Kidney epithelial cell (primary cell): ENCODE measurements around the gene ZNF3. TPM values are rescaled to one million over a fixed set of nuclear protein-coding genes. Genes with fewer than 3 reads are reported as not detected.

ENCODE experiments used
- DNase-seq: peaks from one replicate; pipeline ENCODE4 v3.0.0-alpha.2; 2010; ENCODE audit warnings: low read depth
- H3K27me3 ChIP-seq: 2 replicates; pipeline ENCODE4 v1.6.0; 2011; ENCODE audit warnings: low read length; ENCODE audit not compliant: control insufficient read depth, insufficient read depth
- H3K36me3 ChIP-seq: 2 replicates; pipeline ENCODE4 v1.5.1; 2011; ENCODE audit warnings: low read length; ENCODE audit not compliant: control insufficient read depth, insufficient read depth
- H3K4me3 ChIP-seq: 2 replicates; pipeline ENCODE4 v1.5.1; 2011; ENCODE audit warnings: low read depth, mild to moderate bottlenecking, control low read depth, low read length
- total RNA-seq: library from RNA; depleted of rRNA; stranded (reverse); fragments of >200 nt; gene quantifications from 2 replicates; pipeline ENCODE4 v1.2.3, GENCODE V29; 2015
- TF ChIP-seq, protein P1 (sequence below): IDR thresholded peaks from 2 replicates; pipeline ENCODE4 v1.5.1; 2011; ENCODE audit warnings: mild to moderate bottlenecking, moderate library complexity, low read length, control low read depth, inconsistent platforms; ENCODE audit not compliant: insufficient read depth, poor library complexity, severe bottlenecking

ZNF3 gene
- total RNA-seq, 1 donor from 2014 or later, result 44.9 TPM

DNA sequence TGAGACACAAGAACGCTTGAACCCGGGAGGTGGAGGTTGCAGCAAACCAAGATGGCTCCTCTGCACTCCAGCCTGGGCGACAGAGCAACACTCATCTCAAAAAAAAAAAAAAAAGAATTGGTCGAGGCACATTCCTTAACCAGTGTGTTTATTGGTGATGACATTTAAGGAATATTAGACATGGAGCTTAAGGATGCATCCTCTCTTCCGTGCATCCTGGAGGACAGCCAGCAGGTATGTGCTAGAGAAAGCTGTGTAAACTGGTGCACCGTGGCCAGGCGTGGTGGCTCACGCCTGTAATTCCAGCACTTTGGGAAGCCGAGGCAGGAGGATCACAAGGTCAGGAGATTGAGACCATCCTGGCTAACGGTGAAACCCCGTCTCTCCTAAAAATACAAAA lies 54.3 kb downstream of the ZNF3 start:
- TF ChIP-seq, protein P1, sequence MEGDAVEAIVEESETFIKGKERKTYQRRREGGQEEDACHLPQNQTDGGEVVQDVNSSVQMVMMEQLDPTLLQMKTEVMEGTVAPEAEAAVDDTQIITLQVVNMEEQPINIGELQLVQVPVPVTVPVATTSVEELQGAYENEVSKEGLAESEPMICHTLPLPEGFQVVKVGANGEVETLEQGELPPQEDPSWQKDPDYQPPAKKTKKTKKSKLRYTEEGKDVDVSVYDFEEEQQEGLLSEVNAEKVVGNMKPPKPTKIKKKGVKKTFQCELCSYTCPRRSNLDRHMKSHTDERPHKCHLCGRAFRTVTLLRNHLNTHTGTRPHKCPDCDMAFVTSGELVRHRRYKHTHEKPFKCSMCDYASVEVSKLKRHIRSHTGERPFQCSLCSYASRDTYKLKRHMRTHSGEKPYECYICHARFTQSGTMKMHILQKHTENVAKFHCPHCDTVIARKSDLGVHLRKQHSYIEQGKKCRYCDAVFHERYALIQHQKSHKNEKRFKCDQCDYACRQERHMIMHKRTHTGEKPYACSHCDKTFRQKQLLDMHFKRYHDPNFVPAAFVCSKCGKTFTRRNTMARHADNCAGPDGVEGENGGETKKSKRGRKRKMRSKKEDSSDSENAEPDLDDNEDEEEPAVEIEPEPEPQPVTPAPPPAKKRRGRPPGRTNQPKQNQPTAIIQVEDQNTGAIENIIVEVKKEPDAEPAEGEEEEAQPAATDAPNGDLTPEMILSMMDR, result no peak
- DNase-seq, result no peak
- H3K36me3 ChIP-seq, result peaks cover 3% of the 10 kb centered on the region
- H3K27me3 ChIP-seq, result no peaks in the 10 kb centered on the region
- H3K4me3 ChIP-seq, result no peak overlapping the region

DNA sequence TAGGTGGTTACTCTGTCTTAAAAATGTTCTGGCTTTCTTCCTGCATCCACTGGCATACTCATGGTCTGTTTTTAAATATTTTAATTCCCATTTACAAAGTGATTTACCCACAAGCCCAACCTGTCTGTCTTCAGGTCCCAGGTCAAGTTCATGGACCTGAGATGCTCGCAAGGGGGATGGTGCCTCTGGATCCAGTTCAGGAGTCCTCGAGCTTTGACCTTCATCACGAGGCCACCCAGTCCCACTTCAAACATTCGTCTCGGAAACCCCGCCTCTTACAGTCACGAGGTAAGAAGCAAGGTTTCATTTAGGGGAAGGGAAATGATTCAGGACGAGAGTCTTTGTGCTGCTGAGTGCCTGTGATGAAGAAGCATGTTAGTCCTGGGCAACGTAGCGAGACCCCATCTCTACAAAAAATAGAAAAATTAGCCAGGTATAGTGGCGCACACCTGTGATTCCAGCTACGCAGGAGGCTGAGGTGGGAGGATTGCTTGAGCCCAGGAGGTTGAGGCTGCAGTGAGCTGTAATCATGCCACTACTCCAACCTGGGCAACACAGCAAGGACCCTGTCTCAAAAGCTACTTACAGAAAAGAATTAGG lies 57.4 kb downstream of the ZNF3 start:
- DNase-seq, result no peak
- H3K36me3 ChIP-seq, result peaks cover 3% of the 10 kb centered on the region
- no peaks in the 10 kb centered on the region for H3K27me3 ChIP-seq
- TF ChIP-seq, protein P1, result no peak
- no peak overlapping the region for H3K4me3 ChIP-seq

DNA sequence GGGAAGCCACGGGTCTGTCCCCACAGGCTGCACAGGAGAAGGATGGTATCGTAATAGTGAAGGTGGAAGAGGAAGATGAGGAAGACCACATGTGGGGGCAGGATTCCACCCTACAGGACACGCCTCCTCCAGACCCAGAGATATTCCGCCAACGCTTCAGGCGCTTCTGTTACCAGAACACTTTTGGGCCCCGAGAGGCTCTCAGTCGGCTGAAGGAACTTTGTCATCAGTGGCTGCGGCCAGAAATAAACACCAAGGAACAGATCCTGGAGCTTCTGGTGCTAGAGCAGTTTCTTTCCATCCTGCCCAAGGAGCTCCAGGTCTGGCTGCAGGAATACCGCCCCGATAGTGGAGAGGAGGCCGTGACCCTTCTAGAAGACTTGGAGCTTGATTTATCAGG lies 58.0 kb downstream of the ZNF3 start:
- H3K4me3 ChIP-seq, result no peak overlapping the region
- TF ChIP-seq, protein P1, result no peak
- DNase-seq, result no peak
- no peaks in the 10 kb centered on the region for H3K27me3 ChIP-seq
- peaks cover 3% of the 10 kb centered on the region for H3K36me3 ChIP-seq

DNA sequence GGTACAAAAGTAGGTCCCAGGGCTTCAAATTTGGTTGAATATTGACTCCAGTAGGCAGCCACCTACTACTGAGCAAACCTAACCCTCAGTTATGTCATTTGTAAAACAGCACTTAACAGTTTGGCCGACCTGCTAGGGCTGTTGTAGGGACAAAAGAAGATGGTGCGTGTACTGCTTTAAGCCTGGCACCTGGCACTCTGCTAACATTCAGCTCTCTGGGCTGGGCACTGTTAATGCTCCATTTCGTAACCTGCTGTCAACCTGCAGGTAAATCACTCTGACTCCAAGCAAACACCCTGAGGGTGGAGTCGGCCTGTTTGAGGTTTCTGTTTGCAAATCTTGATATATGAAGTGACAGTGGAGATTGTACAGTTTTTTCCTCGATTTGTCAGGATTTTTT lies 58.9 kb downstream of the ZNF3 start:
- peaks cover 3% of the 10 kb centered on the region for H3K36me3 ChIP-seq
- no peak for DNase-seq
- TF ChIP-seq, protein P1, result no peak

DNA sequence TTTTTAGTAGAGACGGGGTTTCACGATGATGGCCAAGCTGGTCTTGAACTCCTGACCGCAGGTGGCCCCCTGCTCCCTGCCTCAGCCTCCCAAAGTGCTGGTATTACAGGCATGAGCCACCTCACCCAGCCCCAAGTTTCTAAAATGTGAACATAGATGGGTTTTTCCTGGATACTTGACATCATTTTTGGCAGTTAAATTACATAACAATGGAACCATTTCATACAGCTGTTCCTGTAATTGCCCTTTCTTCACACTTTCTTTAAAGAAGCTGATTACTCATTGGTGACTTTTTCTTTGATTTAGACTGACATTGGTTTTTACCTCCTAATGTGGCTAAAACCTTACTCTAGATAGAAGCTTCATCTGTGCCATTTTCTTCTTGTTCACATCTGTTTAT lies 60.2 kb downstream of the ZNF3 start:
- no peak for DNase-seq
- no peak overlapping the region for H3K4me3 ChIP-seq
- peaks cover 3% of the 10 kb centered on the region for H3K36me3 ChIP-seq
- no peaks in the 10 kb centered on the region for H3K27me3 ChIP-seq
- TF ChIP-seq, protein P1, result no peak

More for the DNA sequence above, 58.9 kb downstream of the ZNF3 start:
- no peak overlapping the region for H3K4me3 ChIP-seq
- no peaks in the 10 kb centered on the region for H3K27me3 ChIP-seq

Other genes starting within 250 kb of the ZNF3 start
- gene OR2AE1, start 204.7 kb downstream of the ZNF3 start, total RNA-seq, result not detected in 2 replicates
- 32.6 and 36.0 TPM in 2 replicates for gene TRIM4, start 162.2 kb downstream of the ZNF3 start, total RNA-seq
- not detected in 2 replicates for gene GJC3, start 152.1 kb downstream of the ZNF3 start, total RNA-seq
- gene AZGP1, start 105.7 kb downstream of the ZNF3 start, total RNA-seq, result 0.75 TPM in 1 of 2 replicates, not detected in the other
- gene ZKSCAN1, start 66.1 kb downstream of the ZNF3 start, total RNA-seq, result 32.5 and 40.3 TPM in 2 replicates
- gene ZSCAN21, start 31.9 kb downstream of the ZNF3 start, total RNA-seq, result 14.8 and 21.7 TPM in 2 replicates
- 43.3 and 45.2 TPM in 2 replicates for gene COPS6, start 7.2 kb upstream of the ZNF3 start, total RNA-seq
- 96.9 and 101 TPM in 2 replicates for gene MCM7, start 19.7 kb upstream of the ZNF3 start, total RNA-seq
- gene AP4M1, start 19.9 kb upstream of the ZNF3 start, total RNA-seq, result 23.6 and 29.4 TPM in 2 replicates
- 69.0 and 80.5 TPM in 2 replicates for gene TAF6, start 37.6 kb upstream of the ZNF3 start, total RNA-seq
- 10.1 TPM in 2 replicates for gene CNPY4, start 37.9 kb upstream of the ZNF3 start, total RNA-seq
- gene MBLAC1, start 45.2 kb upstream of the ZNF3 start, total RNA-seq, result 2.3 and 3.5 TPM in 2 replicates
- gene LAMTOR4, start 67.2 kb upstream of the ZNF3 start, total RNA-seq, result 150 and 208 TPM in 2 replicates
- gene TRAPPC14, start 77.0 kb upstream of the ZNF3 start, total RNA-seq, result 10.4 and 23.1 TPM in 2 replicates
- 1.5 and 2.1 TPM in 2 replicates for gene GAL3ST4, start 86.9 kb upstream of the ZNF3 start, total RNA-seq
- 13.6 and 14.7 TPM in 2 replicates for gene GPC2, start 95.7 kb upstream of the ZNF3 start, total RNA-seq
- 1.1 and 2.1 TPM in 2 replicates for gene STAG3, start 96.2 kb upstream of the ZNF3 start, total RNA-seq
- gene PVRIG, start 138.2 kb upstream of the ZNF3 start, total RNA-seq, result not detected in 2 replicates
- not detected in 2 replicates for gene SPDYE3, start 226.0 kb upstream of the ZNF3 start, total RNA-seq